K562 (cell line): Measurements from ENCODE around the gene ERN1. TPM values are rescaled to one million over a fixed set of nuclear protein-coding genes. Genes with fewer than 3 reads are reported as not detected.

Source experiments
- CCNT2 ChIP-seq: IDR thresholded peaks from 2 replicates; pipeline ENCODE4 v1.6.1; 2011; ENCODE audit warnings: borderline replicate concordance, low read depth, mild to moderate bottlenecking, moderate library complexity, mixed read lengths, low read length; ENCODE audit not compliant: insufficient read length; ENCODE audit errors: extremely low read depth
- CEBPG ChIP-seq, 3 experiments: fragments of 200-800 bp in 1 of 3; sonication (Bioruptor generic) in 1 of 3; sonication (generic) in 1 of 3; formaldehyde crosslinking in 1 of 3; IDR thresholded peaks in 2 of 3; conservative IDR thresholded peaks in 1 of 3; 2 replicates each; pipeline versions ENCODE4 v1.6.1 to v1.8.0; 2016 to 2022; ENCODE audit warnings: missing compliant biosample characterization in 2 of 3, missing genetic modification characterization in 2 of 3, mild to moderate bottlenecking in 1 of 3, missing genetic modification reagents in 1 of 3
- DACH1 ChIP-seq: fragments of 450-650 bp; IDR thresholded peaks from 2 replicates; pipeline ENCODE4 v1.6.1; 2018; ENCODE audit not compliant: partially characterized antibody
- EWSR1 ChIP-seq: fragments of 450-650 bp; IDR thresholded peaks from 2 replicates; pipeline ENCODE4 v1.6.1; 2018; ENCODE audit warnings: borderline replicate concordance, mild to moderate bottlenecking, low read depth, moderate library complexity; ENCODE audit not compliant: partially characterized antibody
- NKRF ChIP-seq: fragments of 450-650 bp; IDR thresholded peaks from 2 replicates; pipeline ENCODE4 v1.6.1; 2016; ENCODE audit warnings: borderline replicate concordance
- RBM25 ChIP-seq: fragments of 200-400 bp; formaldehyde crosslinking; IDR thresholded peaks from 2 replicates; pipeline ENCODE4 v1.6.1; 2018; ENCODE audit warnings: low read length, low read depth, moderate library complexity; ENCODE audit not compliant: severe bottlenecking
- SIN3B ChIP-seq: fragments of 450-650 bp; IDR thresholded peaks from 2 replicates; pipeline ENCODE4 v1.6.1; 2017; ENCODE audit warnings: low read depth, mild to moderate bottlenecking, moderate library complexity
- STAT5A ChIP-seq: IDR thresholded peaks from 2 replicates; pipeline ENCODE4 v1.6.1; 2012; ENCODE audit warnings: low read length, inconsistent platforms, borderline replicate concordance
- ZNF232 ChIP-seq: sonication (generic); formaldehyde crosslinking; IDR thresholded peaks from 2 replicates; pipeline ENCODE4 v1.8.0; 2022; ENCODE audit warnings: mild to moderate bottlenecking, missing genetic modification reagents
- ZNF354B ChIP-seq: fragments of 250-450 bp; sonication (Bioruptor Pico); IDR thresholded peaks from 2 replicates; pipeline ENCODE4 v1.4.0; 2020
- ZNF511 ChIP-seq: sonication (generic); formaldehyde crosslinking; IDR thresholded peaks from 2 replicates; pipeline ENCODE4 v1.8.0; 2022; ENCODE audit warnings: mild to moderate bottlenecking, missing genetic modification reagents
- ZNF561 ChIP-seq: fragments of 450-650 bp; formaldehyde crosslinking; conservative IDR thresholded peaks from 2 replicates; pipeline ENCODE4 v1.4.0; 2020; ENCODE audit warnings: mild to moderate bottlenecking, moderate library complexity
- polyA plus RNA-seq, 8 experiments: library from polyadenylated mRNA; depleted of rRNA in 4 of 8; stranded (reverse) in 5 of 8; unstranded in 3 of 8; fragments of >200 nt; fragmentation: Nextera tagmentation in 2 of 8; fragmentation: Illumina TruSeq in 1 of 8; extraction: Ambion mirVana in 2 of 8; extraction: Trizol in 1 of 8; gene quantifications; 2 replicates each; pipeline versions ENCODE4 v1.2.1 to v1.2.3, GENCODE V29; 2011 to 2014; ENCODE audit warnings: inconsistent platforms in 1 of 8, missing spikeins in 1 of 8
- total RNA-seq, 7 experiments: library from RNA; depleted of rRNA in 6 of 7; stranded (reverse); fragments of >200 nt in 6 of 7; fragmentation: Illumina TruSeq in 2 of 7; extraction: Trizol in 2 of 7; gene quantifications; 2 replicates each; pipeline versions ENCODE4 v1.2.1 to v1.2.3, GENCODE V29; 2011 to 2021; ENCODE audit warnings: low replicate concordance in 1 of 7
- TF ChIP-seq, protein P1 (sequence below), 2 experiments: fragments of 450-650 bp; IDR thresholded peaks; 2 replicates each; pipeline ENCODE4 v1.6.1; 2018; ENCODE audit warnings: mild to moderate bottlenecking in 2 of 2, low read depth in 1 of 2; ENCODE audit not compliant: partially characterized antibody in 2 of 2
- TF ChIP-seq, protein P2 (sequence below): sonication (generic); formaldehyde crosslinking; IDR thresholded peaks from 2 replicates; pipeline ENCODE4 v1.9.0; 2022; ENCODE audit warnings: mild to moderate bottlenecking, missing genetic modification reagents

Gene ERN1
- total and polyA plus RNA-seq, 9 of the 15 experiments (the other 6 are each of a cell fraction or from before 2014, with no cell fraction given): 2.1 to 22.5 (median 7.3) TPM

- TF ChIP-seq, protein P1, sequence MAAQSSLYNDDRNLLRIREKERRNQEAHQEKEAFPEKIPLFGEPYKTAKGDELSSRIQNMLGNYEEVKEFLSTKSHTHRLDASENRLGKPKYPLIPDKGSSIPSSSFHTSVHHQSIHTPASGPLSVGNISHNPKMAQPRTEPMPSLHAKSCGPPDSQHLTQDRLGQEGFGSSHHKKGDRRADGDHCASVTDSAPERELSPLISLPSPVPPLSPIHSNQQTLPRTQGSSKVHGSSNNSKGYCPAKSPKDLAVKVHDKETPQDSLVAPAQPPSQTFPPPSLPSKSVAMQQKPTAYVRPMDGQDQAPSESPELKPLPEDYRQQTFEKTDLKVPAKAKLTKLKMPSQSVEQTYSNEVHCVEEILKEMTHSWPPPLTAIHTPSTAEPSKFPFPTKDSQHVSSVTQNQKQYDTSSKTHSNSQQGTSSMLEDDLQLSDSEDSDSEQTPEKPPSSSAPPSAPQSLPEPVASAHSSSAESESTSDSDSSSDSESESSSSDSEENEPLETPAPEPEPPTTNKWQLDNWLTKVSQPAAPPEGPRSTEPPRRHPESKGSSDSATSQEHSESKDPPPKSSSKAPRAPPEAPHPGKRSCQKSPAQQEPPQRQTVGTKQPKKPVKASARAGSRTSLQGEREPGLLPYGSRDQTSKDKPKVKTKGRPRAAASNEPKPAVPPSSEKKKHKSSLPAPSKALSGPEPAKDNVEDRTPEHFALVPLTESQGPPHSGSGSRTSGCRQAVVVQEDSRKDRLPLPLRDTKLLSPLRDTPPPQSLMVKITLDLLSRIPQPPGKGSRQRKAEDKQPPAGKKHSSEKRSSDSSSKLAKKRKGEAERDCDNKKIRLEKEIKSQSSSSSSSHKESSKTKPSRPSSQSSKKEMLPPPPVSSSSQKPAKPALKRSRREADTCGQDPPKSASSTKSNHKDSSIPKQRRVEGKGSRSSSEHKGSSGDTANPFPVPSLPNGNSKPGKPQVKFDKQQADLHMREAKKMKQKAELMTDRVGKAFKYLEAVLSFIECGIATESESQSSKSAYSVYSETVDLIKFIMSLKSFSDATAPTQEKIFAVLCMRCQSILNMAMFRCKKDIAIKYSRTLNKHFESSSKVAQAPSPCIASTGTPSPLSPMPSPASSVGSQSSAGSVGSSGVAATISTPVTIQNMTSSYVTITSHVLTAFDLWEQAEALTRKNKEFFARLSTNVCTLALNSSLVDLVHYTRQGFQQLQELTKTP (IDR thresholded peaks at IDR 0.05; ENCODE audit: low read depth in 1 of 2, partially characterized antibody in 2 of 2): no peak
- TF ChIP-seq RBM25 (no peak), ZNF511 (CRISPR knock-in tag) (no peak), ZNF354B (CRISPR knock-in tag) (0 out of 2 replicates have a peak, but pooled peaks have one; percentile 26), STAT5A (no peak; the same call in 1 of the 2 replicates), EWSR1 (peak; percentile 23), DACH1 (no peak), ZNF232 (no peak), SIN3B (no peak), ZNF561 (CRISPR knock-in tag) (no peak), NKRF (0 out of 2 replicates have a peak, but pooled peaks have one; percentile 25), CCNT2 (no peak), CEBPG (CRISPR knock-in tag; IDR thresholded peaks at IDR 0.05) (peak; percentile 91), CEBPG (tag; conservative IDR thresholded peaks at IDR 0.05 in 1 of 2, IDR thresholded peaks at IDR 0.05 in 1 of 2) (peak; percentile 97 to 98)
- TF ChIP-seq, protein P2, sequence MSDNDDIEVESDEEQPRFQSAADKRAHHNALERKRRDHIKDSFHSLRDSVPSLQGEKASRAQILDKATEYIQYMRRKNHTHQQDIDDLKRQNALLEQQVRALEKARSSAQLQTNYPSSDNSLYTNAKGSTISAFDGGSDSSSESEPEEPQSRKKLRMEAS (CRISPR knock-in tag): no peak
Observed at GRCh38 chr17:64147110-64148016, 17.4 kb upstream of the ERN1 start (continued).
